Activated CD4-positive, alpha-beta memory T cell treated with anti-CD3 and anti-CD28 coated beads for 36 hours (primary cell): ENCODE results near the gene OSTF1. TPM values are rescaled to one million over a fixed set of nuclear protein-coding genes. Genes with fewer than 3 reads are reported as not detected.

Experiments used
- CTCF ChIA-PET: fragments of 350-600 bp; sonication (Branson Sonifier 250); formaldehyde crosslinking; loops from one replicate; lab custom pipeline; 2021; ENCODE audit warnings: antibody characterized with exemption, inconsistent platforms; lab: Charles Lee
- POLR2A ChIA-PET: fragments of 350-600 bp; sonication (Branson Sonifier 250); formaldehyde crosslinking; loops from one replicate; lab custom pipeline; 2021; ENCODE audit warnings: antibody characterized with exemption; lab: Charles Lee
- DNase-seq: peaks from one replicate; pipeline ENCODE4 v3.0.0-alpha.2; 2020
- H3K27ac Mint-ChIP-seq: one replicate; pipeline ENCODE4 v1.8.0; 2021; ENCODE audit warnings: mixed read lengths
- H3K27me3 Mint-ChIP-seq: one replicate; pipeline ENCODE4 v1.8.0; 2021; ENCODE audit warnings: mixed read lengths
- H3K36me3 Mint-ChIP-seq: one replicate; pipeline ENCODE4 v1.8.0; 2021; ENCODE audit warnings: mixed read lengths
- H3K4me1 Mint-ChIP-seq: one replicate; pipeline ENCODE4 v1.8.0; 2021; ENCODE audit warnings: low read depth, mixed read lengths
- H3K4me3 Mint-ChIP-seq: one replicate; pipeline ENCODE4 v1.8.0; 2021; ENCODE audit warnings: mild to moderate bottlenecking, mixed read lengths
- H3K9me3 Mint-ChIP-seq: one replicate; pipeline ENCODE4 v1.8.0; 2021; ENCODE audit warnings: mixed read lengths
- intact Hi-C: fragments of 100-400 bp; cut with micrococcal nuclease; formaldehyde crosslinking; loops from one replicate; pipeline ENCODE4 v1.15.1; 2023
- total RNA-seq, 2 experiments: library from RNA; stranded (reverse); gene quantifications; one replicate each; pipeline ENCODE4 v1.2.3, GENCODE V29; 2021

Gene OSTF1
- total RNA-seq, 2 experiments from 2014 or later: 151 TPM

DNA sequence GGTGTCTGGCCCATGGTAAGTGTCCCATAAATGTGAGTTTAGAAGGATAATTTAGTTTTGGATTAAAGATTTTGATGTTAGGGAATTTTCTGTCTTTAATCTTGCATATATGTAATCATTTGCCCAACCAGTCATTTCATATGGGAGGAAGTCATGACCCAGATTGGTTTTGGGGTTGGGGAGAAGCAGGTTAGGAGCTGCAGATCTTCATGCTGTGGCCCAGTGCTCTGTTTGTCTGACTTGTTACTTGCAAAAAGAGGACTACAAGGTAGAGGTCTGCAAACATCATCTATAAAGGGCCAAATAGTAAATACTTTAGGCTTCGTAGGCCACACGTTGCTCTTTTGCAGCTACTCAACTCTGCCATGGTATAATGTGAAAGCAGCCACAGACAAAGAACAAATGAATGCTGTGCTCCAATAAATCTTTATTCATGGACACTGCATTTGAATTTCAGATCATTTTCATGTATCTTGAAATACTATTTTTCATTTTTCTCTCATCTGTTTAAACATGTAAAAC is 16.8 kb downstream of the OSTF1 start:
- DNase-seq: no peak
- H3K4me1 Mint-ChIP-seq: peaks cover 61% of the 10 kb centered on the region
- H3K36me3 Mint-ChIP-seq: peaks cover 11% of the 10 kb centered on the region
- no peak overlapping the region for H3K27ac Mint-ChIP-seq
- no peaks in the 10 kb centered on the region for H3K9me3 Mint-ChIP-seq
- CTCF ChIA-PET: no interaction called here
- POLR2A ChIA-PET: interaction anchor here (1.2 to 4.1 kb wide), 2 partner anchors 12 to 13 kb away, joined by 3 to 19 read pairs; no protein-coding TSS in a partner anchor
- H3K27me3 Mint-ChIP-seq: no peaks in the 10 kb centered on the region
- H3K4me3 Mint-ChIP-seq: no peak overlapping the region
- intact Hi-C loops: no loop called here

DNA sequence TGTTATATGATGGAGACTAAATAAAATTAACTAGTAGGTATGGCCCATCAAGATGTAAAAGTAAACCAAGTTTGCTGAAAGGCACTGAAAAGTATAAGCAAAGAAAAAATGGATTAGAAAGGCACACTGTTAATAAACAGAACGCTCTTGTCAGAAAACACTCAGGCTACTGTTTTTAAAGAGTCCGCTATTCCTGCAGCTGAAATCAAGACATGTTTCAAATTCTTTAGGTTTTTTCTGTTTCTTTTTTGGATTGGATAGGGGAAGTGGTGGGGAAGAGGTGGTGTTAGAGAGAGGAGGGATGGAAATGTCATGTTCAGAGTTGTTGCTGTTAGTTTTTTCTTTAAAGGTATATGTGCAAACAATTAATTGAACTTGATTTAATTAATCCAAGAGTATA is 17.5 kb downstream of the OSTF1 start:
- Mint-ChIP-seq H3K27me3 (no peaks in the 10 kb centered on the region), H3K27ac (no peak overlapping the region), H3K9me3 (no peaks in the 10 kb centered on the region), H3K36me3 (peaks cover 13% of the 10 kb centered on the region), H3K4me3 (no peak overlapping the region), H3K4me1 (peaks cover 64% of the 10 kb centered on the region)
- no peak for DNase-seq
- CTCF ChIA-PET: interaction anchor here (0.7 kb wide), 1 partner anchor 223 kb away, joined by 3 read pairs; no protein-coding TSS in a partner anchor
- intact Hi-C loops: no loop called here
- POLR2A ChIA-PET: interaction anchor here (1.2 kb wide), 1 partner anchor 11 kb away, joined by 3 read pairs; no protein-coding TSS in a partner anchor

DNA sequence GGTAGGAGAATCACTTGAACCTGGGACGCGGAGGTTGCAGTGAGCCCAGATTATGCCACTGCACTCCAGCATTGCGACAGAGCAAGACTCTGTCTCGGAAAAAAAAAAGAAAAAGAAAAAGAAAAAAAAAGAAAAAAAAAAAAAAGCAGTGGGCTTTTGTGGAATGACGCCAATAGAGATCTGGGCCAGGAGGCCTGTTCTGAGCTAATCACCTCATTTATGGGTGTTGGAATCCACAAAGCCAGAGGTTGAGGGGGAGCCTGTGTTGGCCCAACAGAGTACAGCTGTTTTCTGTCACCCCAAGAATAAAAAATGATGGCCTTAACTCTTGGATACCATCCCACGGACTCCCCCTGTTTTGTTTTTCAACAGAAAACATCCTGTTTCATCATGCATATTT is 18.5 kb downstream of the OSTF1 start:
- intact Hi-C loops: no loop called here
- ChIA-PET CTCF (interaction anchor here (0.7 kb wide), 1 partner anchor 446 kb away, joined by 4 read pairs; no protein-coding TSS in a partner anchor), POLR2A (interaction anchor here (0.6 kb wide), 1 partner anchor 14 kb away, joined by 5 read pairs; no protein-coding TSS in a partner anchor)
- Mint-ChIP-seq H3K9me3 (no peaks in the 10 kb centered on the region), H3K4me1 (peaks cover 62% of the 10 kb centered on the region), H3K27me3 (no peaks in the 10 kb centered on the region), H3K36me3 (peaks cover 13% of the 10 kb centered on the region), H3K27ac (no peak overlapping the region), H3K4me3 (no peak overlapping the region)
- no peak for DNase-seq

DNA sequence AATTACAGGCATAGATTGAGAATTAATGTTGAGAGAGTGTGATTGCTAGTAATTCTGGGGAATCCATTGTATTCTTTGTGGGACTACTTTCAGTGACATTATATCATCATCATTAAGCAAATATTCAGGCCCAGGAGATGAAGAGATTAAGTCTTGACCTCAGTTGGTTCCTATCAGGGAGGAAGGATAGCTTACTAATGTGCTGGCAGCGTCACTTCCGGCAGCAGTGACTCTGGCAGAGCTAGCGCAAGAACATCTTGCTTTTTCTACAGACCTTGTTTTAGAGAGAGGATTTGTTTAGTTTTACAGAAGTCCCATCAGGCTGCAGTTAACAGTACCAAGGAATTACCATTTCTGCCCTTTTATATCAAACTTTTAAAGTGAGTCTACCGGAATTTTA is 20.3 kb downstream of the OSTF1 start:
- DNase-seq: no peak
- Mint-ChIP-seq H3K4me3 (no peak overlapping the region), H3K9me3 (no peaks in the 10 kb centered on the region), H3K4me1 (peaks cover 63% of the 10 kb centered on the region), H3K36me3 (peaks cover 5% of the 10 kb centered on the region), H3K27ac (peak overlapping the region; percentile 16), H3K27me3 (no peaks in the 10 kb centered on the region)
- ChIA-PET CTCF (no interaction called here), POLR2A (interaction anchor here (1.3 kb wide), 1 partner anchor 20 kb away, joined by 3 read pairs; the partner anchor contains the start of genes NMRK1 and OSTF1)
- intact Hi-C loops: no loop called here

DNA sequence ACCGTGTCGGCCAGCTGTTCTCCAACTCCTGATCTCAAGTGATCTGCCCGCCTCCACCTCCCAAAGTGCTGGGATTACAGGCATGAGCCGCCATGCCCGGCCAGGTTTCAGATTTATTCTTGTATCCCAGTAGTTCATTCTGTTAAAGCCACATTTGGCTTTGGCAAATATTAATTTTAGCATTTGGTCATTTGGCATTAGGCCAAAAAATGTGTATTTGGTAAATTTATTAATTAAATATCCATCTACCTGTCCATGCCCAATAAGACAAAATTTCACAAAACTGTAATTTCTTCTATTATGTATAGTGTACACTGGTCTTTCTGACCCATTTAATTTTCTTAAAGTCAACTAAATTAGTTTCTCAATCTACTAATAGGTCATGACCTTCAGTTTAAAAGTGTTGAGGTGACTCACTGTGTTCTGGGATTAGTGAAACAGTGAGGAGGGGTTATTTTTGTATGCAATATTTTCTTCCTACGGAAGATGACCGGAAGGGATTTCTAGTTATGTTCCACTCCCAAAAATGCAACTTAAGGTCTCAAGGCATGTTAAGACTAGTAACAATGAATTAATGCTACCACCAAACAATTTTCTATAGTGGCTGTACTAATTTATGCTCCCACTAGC is 21.0 kb downstream of the OSTF1 start:
- Mint-ChIP-seq H3K4me3 (no peak overlapping the region), H3K36me3 (peaks cover 5% of the 10 kb centered on the region), H3K9me3 (no peaks in the 10 kb centered on the region), H3K27me3 (no peaks in the 10 kb centered on the region), H3K4me1 (peaks cover 65% of the 10 kb centered on the region), H3K27ac (no peak overlapping the region)
- CTCF ChIA-PET: no interaction called here
- POLR2A ChIA-PET: interaction anchor here (1.3 kb wide), 1 partner anchor 21 kb away, joined by 3 read pairs; the partner anchor contains the start of genes NMRK1 and OSTF1
- intact Hi-C loops: no loop called here
- no peak for DNase-seq

DNA sequence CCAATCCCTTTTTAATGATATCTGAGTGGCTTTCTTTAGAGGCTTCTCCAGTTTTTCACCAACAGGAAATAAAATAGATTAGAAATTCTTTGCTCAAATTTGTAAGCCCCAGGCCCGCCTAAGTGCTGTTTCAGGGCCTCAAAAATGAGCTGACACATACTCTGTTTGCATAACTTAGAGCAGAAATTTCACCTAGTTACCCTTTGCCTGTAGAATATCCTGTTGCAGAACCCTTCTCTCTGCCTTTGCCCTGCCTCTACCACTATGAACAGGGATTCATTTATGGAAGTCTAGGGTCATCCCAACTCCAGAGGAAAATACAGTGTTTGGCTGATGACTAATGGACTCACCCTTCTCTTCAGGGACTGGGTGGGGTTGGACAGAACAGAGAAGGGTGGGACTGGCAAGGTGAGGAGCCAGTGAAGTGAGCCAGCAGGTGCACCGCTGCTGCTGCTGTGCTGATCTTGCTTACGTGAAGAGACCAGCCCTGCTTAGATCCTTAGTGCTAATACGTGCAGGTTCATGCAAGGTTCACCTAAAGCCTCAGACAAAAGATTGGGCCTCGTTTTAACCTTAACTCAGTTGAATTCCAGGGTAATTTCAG is 22.8 kb downstream of the OSTF1 start:
- no peaks in the 10 kb centered on the region for H3K27me3 Mint-ChIP-seq
- ChIA-PET CTCF (no interaction called here), POLR2A (no interaction called here)
- peaks cover 51% of the 10 kb centered on the region for H3K4me1 Mint-ChIP-seq
- intact Hi-C loops: loop anchor here (2.0 kb wide), 1 partner anchor 16 kb away; no protein-coding TSS in a partner anchor
- H3K27ac Mint-ChIP-seq: peak overlapping the region; percentile 28
- no peak for DNase-seq
- no peaks in the 10 kb centered on the region for H3K9me3 Mint-ChIP-seq
- H3K4me3 Mint-ChIP-seq: no peak overlapping the region
- H3K36me3 Mint-ChIP-seq: peaks cover 3% of the 10 kb centered on the region

DNA sequence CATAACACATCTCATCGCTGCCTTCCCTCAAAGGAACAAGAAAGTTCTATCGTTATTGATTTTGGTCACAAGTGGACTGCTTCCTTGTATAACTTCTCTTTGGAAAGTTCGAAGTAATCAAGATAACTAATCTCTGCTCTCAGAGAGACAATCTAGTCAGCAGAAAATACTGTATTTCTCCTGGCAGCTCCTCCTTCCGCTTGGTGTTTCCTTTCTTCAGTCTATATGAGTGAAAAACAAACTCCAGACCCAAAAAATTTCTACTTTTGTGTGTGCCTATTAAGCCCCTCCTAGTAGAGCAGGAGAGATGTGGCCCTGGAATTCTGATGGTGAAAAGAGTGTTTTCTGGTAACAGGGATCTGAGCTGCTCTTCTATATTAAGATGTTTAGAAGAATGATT is 24.5 kb downstream of the OSTF1 start:
- H3K27me3 Mint-ChIP-seq: no peaks in the 10 kb centered on the region
- peaks cover under 1% of the 10 kb centered on the region for H3K9me3 Mint-ChIP-seq
- no peak overlapping the region for H3K27ac Mint-ChIP-seq
- H3K4me1 Mint-ChIP-seq: peaks cover 60% of the 10 kb centered on the region
- H3K4me3 Mint-ChIP-seq: no peak overlapping the region
- ChIA-PET POLR2A (no interaction called here), CTCF (no interaction called here)
- DNase-seq: no peak
- intact Hi-C loops: no loop called here
- peaks cover 4% of the 10 kb centered on the region for H3K36me3 Mint-ChIP-seq

DNA sequence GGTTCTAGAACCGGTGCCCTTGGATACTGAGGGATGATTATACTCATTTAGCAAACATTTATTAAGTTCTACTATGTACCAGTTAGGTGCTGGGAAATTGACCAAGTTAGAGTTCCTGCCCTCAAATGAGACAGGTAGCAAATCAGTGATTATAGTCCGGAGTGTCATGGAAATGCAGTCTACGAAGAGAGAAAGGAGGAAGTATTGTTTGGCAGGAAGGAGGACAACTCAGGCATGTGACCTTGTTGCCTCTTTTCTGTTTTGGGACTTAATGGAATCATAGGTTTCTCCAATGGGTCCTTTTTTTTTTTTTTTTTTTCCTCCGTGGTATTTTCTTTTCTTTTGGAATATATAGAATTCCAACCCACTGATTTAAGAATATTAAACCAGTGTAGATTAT is 28.0 kb downstream of the OSTF1 start:
- ChIA-PET POLR2A (no interaction called here), CTCF (no interaction called here)
- H3K4me1 Mint-ChIP-seq: peaks cover 66% of the 10 kb centered on the region
- peaks cover 10% of the 10 kb centered on the region for H3K9me3 Mint-ChIP-seq
- no peak overlapping the region for H3K4me3 Mint-ChIP-seq
- H3K36me3 Mint-ChIP-seq: peaks cover 28% of the 10 kb centered on the region
- H3K27me3 Mint-ChIP-seq: no peaks in the 10 kb centered on the region
- no peak overlapping the region for H3K27ac Mint-ChIP-seq
- no peak for DNase-seq
- intact Hi-C loops: no loop called here

DNA sequence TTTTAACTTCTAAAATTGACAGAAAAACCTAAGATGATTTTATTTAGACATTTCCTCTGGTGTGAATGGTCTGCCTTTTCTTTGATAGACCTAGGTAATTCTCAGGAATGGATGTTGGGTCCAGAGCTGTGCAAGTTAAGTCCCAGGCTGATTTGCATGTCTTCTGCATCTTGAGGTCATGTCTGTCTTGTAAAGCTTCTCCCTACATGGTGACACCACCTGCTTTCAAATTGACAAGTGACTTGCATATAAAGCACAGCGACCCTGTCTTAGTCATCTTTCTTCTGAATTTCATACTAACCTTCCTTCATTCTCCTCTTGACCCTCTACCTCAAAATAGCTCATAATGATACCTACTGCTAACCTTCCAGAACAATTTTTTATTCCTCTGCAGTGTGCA is 29.2 kb downstream of the OSTF1 start:
- Mint-ChIP-seq H3K36me3 (peaks cover 37% of the 10 kb centered on the region), H3K4me1 (peaks cover 59% of the 10 kb centered on the region), H3K27ac (peak overlapping the region; percentile 87), H3K9me3 (peaks cover 10% of the 10 kb centered on the region), H3K27me3 (no peaks in the 10 kb centered on the region), H3K4me3 (peak overlapping the region; percentile 22)
- CTCF ChIA-PET: interaction anchor here (0.9 to 1.5 kb wide), 3 partner anchors 14 to 32 kb away, joined by 3 to 4 read pairs (median 3); no protein-coding TSS in a partner anchor
- POLR2A ChIA-PET: interaction anchor here (0.7 to 2.7 kb wide), 7 partner anchors 12 to 90 kb away, joined by 3 to 16 read pairs (median 5); partner anchors contain the start of genes NMRK1 and OSTF1
- intact Hi-C loops: no loop called here
- DNase-seq: peak; percentile 18

DNA sequence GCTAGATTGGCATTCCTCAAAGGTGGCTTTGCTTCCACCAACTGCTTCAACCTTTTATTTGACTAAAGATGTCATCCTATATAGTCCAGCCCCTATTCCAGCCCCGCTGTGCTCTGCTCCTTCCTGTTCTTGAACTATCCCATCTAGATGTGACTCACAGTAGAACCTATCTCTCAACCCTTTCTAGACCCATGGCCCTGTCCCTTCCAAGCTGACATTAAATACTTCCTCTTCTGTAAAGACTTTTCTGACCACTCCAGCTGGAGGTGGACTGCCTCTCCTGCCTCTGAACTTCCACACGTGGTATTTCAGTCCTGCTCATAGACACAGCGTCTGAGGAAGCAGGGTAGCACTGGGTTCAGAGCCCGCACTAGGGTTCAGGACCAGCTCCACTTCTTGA is 32.4 kb downstream of the OSTF1 start:
- CTCF ChIA-PET: no interaction called here
- intact Hi-C loops: no loop called here
- peak overlapping the region; percentile 7 for H3K27ac Mint-ChIP-seq
- no peaks in the 10 kb centered on the region for H3K27me3 Mint-ChIP-seq
- no peak overlapping the region for H3K4me3 Mint-ChIP-seq
- peaks cover 10% of the 10 kb centered on the region for H3K9me3 Mint-ChIP-seq
- H3K36me3 Mint-ChIP-seq: peaks cover 41% of the 10 kb centered on the region
- POLR2A ChIA-PET: interaction anchor here (1.0 kb wide), 1 partner anchor 29 kb away, joined by 4 read pairs; no protein-coding TSS in a partner anchor
- DNase-seq: no peak
- peaks cover 61% of the 10 kb centered on the region for H3K4me1 Mint-ChIP-seq

DNA sequence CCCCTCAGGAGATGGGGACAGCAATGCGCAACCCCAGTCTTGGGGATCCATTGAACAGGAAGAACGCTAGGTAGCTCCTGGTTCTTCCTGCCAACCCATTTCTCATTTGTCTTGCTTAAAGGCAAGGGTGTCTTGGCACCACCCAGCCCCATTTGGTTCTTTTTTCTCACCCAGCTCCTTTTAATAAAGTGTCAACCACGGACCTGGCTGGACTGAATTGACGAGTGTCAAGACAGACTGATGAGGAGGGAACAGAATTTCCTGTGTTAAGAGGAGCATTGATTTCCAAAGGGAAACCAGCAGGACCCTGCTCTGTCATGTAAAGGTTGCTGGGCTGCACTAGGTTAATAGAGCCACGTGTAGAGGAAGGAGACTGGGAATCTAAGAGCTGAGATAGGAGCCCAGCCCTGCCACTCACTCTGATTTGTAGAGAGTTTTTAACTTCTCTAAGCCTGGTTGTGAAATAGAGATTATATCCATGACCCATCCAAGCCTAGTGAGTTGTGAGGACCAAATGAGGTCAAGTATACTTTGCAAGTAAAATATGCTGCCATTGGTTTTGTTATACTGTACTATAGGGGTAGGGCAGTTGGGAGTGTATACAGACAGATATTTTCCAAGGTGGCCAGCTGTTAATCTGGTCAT is 33.7 kb downstream of the OSTF1 start:
- peaks cover 56% of the 10 kb centered on the region for H3K4me1 Mint-ChIP-seq
- no peak overlapping the region for H3K4me3 Mint-ChIP-seq
- H3K36me3 Mint-ChIP-seq: peaks cover 41% of the 10 kb centered on the region
- no peak for DNase-seq
- H3K27ac Mint-ChIP-seq: no peak overlapping the region
- ChIA-PET CTCF (interaction anchor here (1.3 kb wide), 1 partner anchor 30 kb away, joined by 5 read pairs; no protein-coding TSS in a partner anchor), POLR2A (no interaction called here)
- H3K27me3 Mint-ChIP-seq: no peaks in the 10 kb centered on the region
- intact Hi-C loops: no loop called here
- H3K9me3 Mint-ChIP-seq: peaks cover 10% of the 10 kb centered on the region

DNA sequence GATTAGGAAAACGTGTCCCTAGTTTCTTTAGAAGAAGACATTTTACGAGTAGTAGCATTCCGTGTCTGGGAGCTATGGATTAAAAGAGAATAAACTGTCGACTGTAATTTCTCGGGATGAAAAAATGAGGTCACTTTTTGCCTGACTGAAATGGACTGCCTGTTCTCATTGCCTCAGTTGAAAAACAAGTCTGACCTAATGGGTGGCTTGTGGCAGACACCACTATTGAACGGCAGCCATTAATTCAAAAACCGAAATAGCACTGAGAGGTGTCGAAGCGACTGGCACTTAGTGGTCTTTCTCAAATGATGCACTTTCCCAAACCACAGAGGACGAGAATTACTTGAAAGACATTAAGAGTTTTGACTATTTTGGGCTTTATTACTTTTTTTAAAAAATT is 35.4 kb downstream of the OSTF1 start:
- H3K4me1 Mint-ChIP-seq: peaks cover 52% of the 10 kb centered on the region
- no peak for DNase-seq
- peaks cover under 1% of the 10 kb centered on the region for H3K9me3 Mint-ChIP-seq
- H3K27me3 Mint-ChIP-seq: no peaks in the 10 kb centered on the region
- intact Hi-C loops: no loop called here
- H3K4me3 Mint-ChIP-seq: no peak overlapping the region
- ChIA-PET POLR2A (no interaction called here), CTCF (no interaction called here)
- H3K27ac Mint-ChIP-seq: no peak overlapping the region
- H3K36me3 Mint-ChIP-seq: peaks cover 30% of the 10 kb centered on the region
